ENCODE results near the gene SLC16A7.
A peak's percentile ranks its signal among the peaks of the same experiment; 100 is the strongest.

The SLC16A7 gene

DNA sequence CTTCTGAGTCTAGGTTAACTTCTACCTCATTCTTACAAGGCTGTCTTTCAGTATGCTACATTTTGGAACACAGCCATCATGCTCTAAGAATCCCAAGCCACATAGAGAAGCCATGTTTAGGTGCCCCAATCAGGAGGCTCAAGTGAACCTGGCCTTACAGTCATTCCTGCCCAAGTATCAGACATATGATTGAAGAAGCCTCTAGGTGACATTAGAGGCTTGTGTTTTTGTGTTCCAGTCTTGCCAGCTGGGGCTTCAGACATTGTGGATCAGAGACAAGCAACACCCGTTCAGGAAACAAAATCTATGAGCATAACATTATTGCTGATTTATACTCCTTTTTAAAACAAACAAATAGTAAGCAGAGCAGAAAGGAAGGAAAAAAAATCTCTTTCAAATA is 8.1 kb upstream of the SLC16A7 start:
- Histone ChIP-seq H3K36me3 (ENCODE audit: insufficient read depth, low read length) (no peaks in the 10 kb centered on the region), H2AFZ (ENCODE audit: low read depth, low read length) (no peak overlapping the region), H3K9me3 (ENCODE audit: insufficient read depth, low read length, severe bottlenecking) (no peaks in the 10 kb centered on the region), H3K79me2 (ENCODE audit: insufficient read depth, low read length) (no peaks in the 10 kb centered on the region), H4K20me1 (ENCODE audit: insufficient read depth, low read length) (no peaks in the 10 kb centered on the region), H3K27me3 (ENCODE audit: insufficient read depth, low read length, poor library complexity) (no peaks in the 10 kb centered on the region), H3K4me2 (ENCODE audit: insufficient read depth, low read length) (no peak overlapping the region), H3K27ac (ENCODE audit: low read length) (no peak overlapping the region), H3K9ac (ENCODE audit: low read depth, low read length) (no peak overlapping the region), H3K4me3 (ENCODE audit: low read depth in 1 of 2, low read length in 2 of 2) (no peak overlapping the region), H3K4me1 (ENCODE audit: insufficient read depth, low read length) (peaks cover 5% of the 10 kb centered on the region; the same call in 1 of the 2 replicates)
- ATAC-seq (ENCODE audit: insufficient read depth, low read depth) (no peak), DNase-seq (no peak)
- TF ChIP-seq, protein P1, sequence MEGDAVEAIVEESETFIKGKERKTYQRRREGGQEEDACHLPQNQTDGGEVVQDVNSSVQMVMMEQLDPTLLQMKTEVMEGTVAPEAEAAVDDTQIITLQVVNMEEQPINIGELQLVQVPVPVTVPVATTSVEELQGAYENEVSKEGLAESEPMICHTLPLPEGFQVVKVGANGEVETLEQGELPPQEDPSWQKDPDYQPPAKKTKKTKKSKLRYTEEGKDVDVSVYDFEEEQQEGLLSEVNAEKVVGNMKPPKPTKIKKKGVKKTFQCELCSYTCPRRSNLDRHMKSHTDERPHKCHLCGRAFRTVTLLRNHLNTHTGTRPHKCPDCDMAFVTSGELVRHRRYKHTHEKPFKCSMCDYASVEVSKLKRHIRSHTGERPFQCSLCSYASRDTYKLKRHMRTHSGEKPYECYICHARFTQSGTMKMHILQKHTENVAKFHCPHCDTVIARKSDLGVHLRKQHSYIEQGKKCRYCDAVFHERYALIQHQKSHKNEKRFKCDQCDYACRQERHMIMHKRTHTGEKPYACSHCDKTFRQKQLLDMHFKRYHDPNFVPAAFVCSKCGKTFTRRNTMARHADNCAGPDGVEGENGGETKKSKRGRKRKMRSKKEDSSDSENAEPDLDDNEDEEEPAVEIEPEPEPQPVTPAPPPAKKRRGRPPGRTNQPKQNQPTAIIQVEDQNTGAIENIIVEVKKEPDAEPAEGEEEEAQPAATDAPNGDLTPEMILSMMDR (IDR thresholded peaks at IDR 0.05; ENCODE audit: borderline replicate concordance, extremely low read depth, low read length, poor library complexity, severe bottlenecking) = no peak
- no peak for TF ChIP-seq EZH2 (IDR thresholded peaks at IDR 0.05; ENCODE audit: borderline replicate concordance, low read depth, low read length, severe bottlenecking)

DNA sequence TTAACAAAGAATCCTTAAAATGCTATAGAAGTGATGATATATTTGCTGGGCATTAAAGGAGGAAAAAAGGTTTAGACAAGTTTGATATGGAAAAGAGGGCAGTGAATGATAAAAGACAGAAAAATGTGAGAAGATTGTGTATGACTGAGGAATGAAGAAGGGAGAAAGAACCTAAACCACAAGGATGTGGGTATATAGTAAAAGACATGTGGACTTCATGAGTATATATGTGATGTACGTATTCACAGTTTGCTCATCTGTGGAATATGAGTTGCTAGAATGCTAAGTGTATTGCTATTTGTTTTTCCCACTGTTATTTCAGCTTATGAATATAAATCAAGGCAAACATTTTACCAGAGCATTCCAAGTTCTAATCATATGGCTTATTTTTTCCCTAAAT is 2.1 kb upstream of the SLC16A7 start:
- Histone ChIP-seq H3K27me3 (ENCODE audit: insufficient read depth, low read length, poor library complexity) (no peaks in the 10 kb centered on the region), H4K20me1 (ENCODE audit: insufficient read depth, low read length) (no peaks in the 10 kb centered on the region), H2AFZ (ENCODE audit: low read depth, low read length) (no peak overlapping the region), H3K9ac (ENCODE audit: low read depth, low read length) (no peak overlapping the region), H3K4me1 (ENCODE audit: insufficient read depth, low read length) (peaks cover 33% of the 10 kb centered on the region), H3K79me2 (ENCODE audit: insufficient read depth, low read length) (peaks cover 9% of the 10 kb centered on the region; the same call in 1 of the 2 replicates), H3K27ac (ENCODE audit: low read length) (no peak overlapping the region), H3K4me2 (ENCODE audit: insufficient read depth, low read length) (no peak overlapping the region), H3K9me3 (ENCODE audit: insufficient read depth, low read length, severe bottlenecking) (no peaks in the 10 kb centered on the region), H3K36me3 (ENCODE audit: insufficient read depth, low read length) (no peaks in the 10 kb centered on the region; the same call in 1 of the 2 replicates), H3K4me3 (ENCODE audit: low read depth in 1 of 2, low read length in 2 of 2) (no peak overlapping the region)
- ATAC-seq (ENCODE audit: insufficient read depth, low read depth) (no peak), DNase-seq (no peak)
- TF ChIP-seq, protein P1 (IDR thresholded peaks at IDR 0.05; ENCODE audit: borderline replicate concordance, extremely low read depth, low read length, poor library complexity, severe bottlenecking) = no peak
- no peak for TF ChIP-seq EZH2 (IDR thresholded peaks at IDR 0.05; ENCODE audit: borderline replicate concordance, low read depth, low read length, severe bottlenecking)

DNA sequence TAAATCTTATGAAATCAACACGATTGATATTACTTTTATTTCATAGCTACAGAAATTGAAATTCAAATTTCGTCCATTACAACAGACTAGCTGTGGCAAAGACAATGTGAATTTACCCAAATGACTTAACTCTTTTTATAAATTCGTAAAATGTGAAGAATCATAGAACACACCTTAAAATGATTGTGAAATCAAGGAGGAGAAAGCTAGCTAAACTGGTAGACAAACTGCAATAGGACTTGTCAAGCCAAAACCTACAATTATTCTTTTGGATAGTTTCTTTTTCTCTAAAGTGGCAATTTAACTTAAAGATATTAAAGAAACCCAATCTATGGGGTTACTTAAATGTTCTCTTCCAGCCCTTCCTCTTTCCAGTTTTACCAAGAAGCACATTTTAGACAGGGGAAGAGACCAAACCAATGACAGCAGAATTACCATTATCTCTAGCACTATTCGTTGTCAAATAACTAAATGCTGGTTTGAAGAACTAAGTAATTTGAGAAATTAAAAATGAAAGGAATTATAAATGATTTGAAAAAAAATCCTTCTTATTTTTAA is 807 bp upstream of the SLC16A7 start:
- Histone ChIP-seq H3K9ac (ENCODE audit: low read depth, low read length) (peak overlapping the region; percentile 75), H3K36me3 (ENCODE audit: insufficient read depth, low read length) (no peaks in the 10 kb centered on the region; the same call in 1 of the 2 replicates), H3K4me1 (ENCODE audit: insufficient read depth, low read length) (peaks cover 33% of the 10 kb centered on the region), H3K9me3 (ENCODE audit: insufficient read depth, low read length, severe bottlenecking) (no peaks in the 10 kb centered on the region), H3K4me3 (ENCODE audit: low read depth in 1 of 2, low read length in 2 of 2) (peak overlapping the region; percentile 51 to 68), H3K27me3 (ENCODE audit: insufficient read depth, low read length, poor library complexity) (no peaks in the 10 kb centered on the region), H3K4me2 (ENCODE audit: insufficient read depth, low read length) (peak overlapping the region; percentile 83), H3K79me2 (ENCODE audit: insufficient read depth, low read length) (peaks cover 20% of the 10 kb centered on the region), H3K27ac (ENCODE audit: low read length) (peak overlapping the region; percentile 90), H2AFZ (ENCODE audit: low read depth, low read length) (peak overlapping the region; percentile 90), H4K20me1 (ENCODE audit: insufficient read depth, low read length) (no peaks in the 10 kb centered on the region)
- TF ChIP-seq, protein P1 (IDR thresholded peaks at IDR 0.05; ENCODE audit: borderline replicate concordance, extremely low read depth, low read length, poor library complexity, severe bottlenecking) = no peak
- no peak for TF ChIP-seq EZH2 (IDR thresholded peaks at IDR 0.05; ENCODE audit: borderline replicate concordance, low read depth, low read length, severe bottlenecking)
- ATAC-seq (ENCODE audit: insufficient read depth, low read depth) (no peak), DNase-seq (no peak)

All from DND-41 (cell line).